VCaP (cell line): ENCODE results near the gene NR2C2AP.

Experiments
- H3K27ac ChIP-seq: fragments of 450-650 bp; 2 replicates; pipeline ENCODE4 v1.5.1; 2017
- TF ChIP-seq, protein P1 (sequence below): fragments of 450-650 bp; conservative IDR thresholded peaks from 2 replicates; pipeline ENCODE4 v1.5.1; 2017; ENCODE audit warnings: mild to moderate bottlenecking, moderate library complexity

The NR2C2AP gene

DNA sequence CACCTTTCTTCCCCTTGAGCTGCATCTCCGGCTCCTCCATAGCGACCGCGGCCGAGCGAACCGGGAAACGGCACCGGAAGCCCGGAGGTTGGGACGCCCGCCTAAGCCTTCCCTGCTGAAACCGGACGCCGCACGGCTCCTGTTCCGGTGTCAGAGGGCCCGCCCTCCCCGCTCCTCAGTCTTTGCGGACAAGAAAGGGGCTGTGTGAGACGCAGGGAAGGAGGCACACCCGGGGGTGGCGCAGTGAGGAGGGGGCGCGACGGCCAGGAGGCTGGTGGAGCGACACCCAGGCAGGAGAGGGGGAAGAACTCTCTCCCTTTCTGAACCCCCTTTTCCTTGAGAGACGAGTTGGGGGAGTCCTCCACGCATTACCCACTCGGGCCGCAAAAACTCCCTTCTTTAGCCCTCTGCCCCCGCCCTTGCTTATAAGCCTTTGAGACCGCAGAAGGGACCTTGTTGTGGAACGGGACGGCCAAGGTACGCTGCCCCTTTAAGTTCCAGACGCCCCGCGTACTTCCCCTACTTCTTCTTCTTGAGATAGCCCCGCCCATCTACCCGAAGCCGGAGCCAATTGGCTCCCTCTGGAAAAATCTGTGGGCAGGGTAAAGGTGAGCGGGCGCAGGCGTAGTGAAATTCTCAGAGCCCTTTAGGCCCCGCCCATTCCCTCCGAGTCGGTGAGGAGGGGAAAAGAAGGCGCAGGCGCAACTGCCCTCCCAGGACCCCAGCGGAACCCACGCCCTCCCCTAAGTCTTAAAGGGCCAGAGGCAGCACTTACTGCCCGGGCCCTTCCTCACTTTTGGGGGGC lies 10.9 kb downstream of the NR2C2AP start, which contains the start of the genes BORCS8 and RFXANK:
TSS of gene BORCS8 (minus strand) at position 75 of the 805 bp plus-strand sequence. CDS start at position 40, 35 bp downstream.
TSS of gene RFXANK (plus strand) at position 181 of the 805 bp plus-strand sequence. CDS start 1,689 bp downstream, outside the sequence.
- TF ChIP-seq, protein P1, sequence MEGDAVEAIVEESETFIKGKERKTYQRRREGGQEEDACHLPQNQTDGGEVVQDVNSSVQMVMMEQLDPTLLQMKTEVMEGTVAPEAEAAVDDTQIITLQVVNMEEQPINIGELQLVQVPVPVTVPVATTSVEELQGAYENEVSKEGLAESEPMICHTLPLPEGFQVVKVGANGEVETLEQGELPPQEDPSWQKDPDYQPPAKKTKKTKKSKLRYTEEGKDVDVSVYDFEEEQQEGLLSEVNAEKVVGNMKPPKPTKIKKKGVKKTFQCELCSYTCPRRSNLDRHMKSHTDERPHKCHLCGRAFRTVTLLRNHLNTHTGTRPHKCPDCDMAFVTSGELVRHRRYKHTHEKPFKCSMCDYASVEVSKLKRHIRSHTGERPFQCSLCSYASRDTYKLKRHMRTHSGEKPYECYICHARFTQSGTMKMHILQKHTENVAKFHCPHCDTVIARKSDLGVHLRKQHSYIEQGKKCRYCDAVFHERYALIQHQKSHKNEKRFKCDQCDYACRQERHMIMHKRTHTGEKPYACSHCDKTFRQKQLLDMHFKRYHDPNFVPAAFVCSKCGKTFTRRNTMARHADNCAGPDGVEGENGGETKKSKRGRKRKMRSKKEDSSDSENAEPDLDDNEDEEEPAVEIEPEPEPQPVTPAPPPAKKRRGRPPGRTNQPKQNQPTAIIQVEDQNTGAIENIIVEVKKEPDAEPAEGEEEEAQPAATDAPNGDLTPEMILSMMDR, result no peak
- H3K27ac ChIP-seq, result peak within 1 kb of the TSS; percentile 87

DNA sequence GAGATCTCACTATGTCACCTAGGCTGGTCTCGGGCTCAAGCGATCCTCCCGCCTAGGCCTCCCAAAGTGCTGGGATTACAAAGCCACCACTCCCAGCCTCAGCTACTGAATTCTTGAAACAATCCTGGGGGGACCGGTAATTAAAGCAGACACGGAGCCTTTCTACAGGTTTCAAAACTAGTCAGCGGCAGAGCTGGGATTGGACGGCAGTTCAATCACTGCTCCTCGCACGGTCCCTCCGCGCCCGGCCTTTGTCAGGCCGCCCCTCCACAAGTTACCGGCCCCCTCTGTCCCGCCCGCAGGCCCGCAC lies 11.5 kb downstream of the NR2C2AP start:
- TF ChIP-seq, protein P1, result no peak
- peak overlapping the region; percentile 87 for H3K27ac ChIP-seq

DNA sequence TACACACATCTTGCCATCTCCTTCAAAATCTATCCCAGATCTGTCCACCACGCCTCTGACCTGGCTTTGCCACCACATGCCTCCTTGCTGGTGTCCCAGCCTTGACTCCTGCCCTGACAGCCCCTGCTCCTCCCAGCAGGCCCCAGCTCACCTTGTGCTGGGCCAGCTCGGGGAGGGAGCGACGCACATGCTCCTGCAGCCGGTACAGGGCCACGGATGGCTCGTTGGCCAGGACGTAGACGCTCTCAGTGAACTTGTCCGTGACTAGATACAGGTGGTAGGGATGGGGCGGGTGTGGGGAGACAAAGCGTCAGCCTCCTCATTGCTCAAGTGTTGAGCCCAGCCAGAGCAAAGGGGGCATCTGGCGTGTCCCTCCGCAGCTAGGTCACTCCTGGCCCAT lies 16.5 kb downstream of the NR2C2AP start:
- TF ChIP-seq, protein P1, result no peak
- no peak overlapping the region for H3K27ac ChIP-seq

DNA sequence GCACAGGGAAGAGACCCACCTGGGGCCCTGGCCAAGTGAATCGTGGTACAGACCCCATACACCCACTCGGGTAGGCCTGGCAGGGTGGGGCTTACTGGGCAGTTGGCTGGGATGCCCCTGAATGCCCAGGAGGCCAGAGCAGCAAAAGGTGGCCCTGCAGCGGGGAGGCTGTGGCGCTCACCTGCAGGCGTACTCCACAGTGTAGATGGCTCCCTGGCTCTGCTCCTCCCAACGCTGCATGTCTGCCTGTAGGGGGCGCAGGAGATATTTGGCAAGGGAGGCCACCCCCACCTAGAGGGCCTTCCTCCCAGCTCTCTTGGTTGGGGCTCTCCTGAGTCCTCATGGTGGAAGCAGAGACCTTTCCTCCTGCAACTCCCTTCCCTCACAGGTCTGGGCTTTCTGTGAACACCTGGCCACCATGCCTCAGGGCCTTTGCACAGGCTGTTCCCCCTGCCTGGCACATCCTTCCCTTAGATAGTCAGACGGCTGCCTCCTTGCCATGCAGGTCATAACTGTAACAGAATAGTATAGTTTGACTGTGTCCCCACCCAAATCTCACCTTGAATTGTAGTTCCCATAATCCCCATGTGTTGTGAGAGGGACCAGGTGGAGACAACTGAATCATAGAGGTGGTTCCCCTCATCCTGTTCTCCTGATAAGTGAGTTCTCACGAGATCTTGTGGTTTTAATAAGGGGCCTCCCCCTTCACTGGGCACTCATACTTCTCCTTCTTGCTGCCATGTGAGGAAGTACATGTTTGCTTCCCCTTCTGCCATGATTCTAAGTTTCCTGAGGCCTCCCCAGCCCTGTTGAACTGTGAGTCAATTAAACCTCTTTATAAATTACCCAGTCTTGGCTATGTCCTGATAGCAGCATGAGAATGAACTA lies 17.1 kb downstream of the NR2C2AP start:
- TF ChIP-seq, protein P1, result peak; percentile 60
- H3K27ac ChIP-seq, result no peak overlapping the region

DNA sequence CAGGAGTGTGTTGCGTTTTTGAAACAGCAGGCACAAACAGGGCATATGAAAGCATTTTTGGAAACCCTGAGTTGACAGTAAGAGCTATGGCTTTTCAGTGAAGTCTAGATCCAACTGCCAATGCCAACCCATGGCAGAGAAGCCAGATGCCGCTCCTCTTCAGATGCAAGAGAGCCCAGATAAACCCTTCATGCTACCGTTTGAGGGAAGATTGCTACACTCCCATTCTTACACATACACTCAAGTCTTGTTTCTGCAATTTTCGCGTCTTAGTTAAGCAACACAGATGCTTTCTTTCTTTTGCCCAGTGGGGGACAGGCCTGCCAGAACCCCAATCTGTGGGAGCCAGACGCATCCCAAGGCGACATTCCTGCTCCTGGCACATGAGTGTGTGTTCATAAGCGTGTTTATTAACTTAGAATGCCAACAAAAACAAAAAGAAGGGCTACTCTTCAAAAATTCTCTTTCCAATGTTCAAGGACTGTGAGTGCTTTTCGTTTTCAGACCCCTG lies 21.7 kb downstream of the NR2C2AP start:
- no peak overlapping the region for H3K27ac ChIP-seq
- TF ChIP-seq, protein P1, result no peak

DNA sequence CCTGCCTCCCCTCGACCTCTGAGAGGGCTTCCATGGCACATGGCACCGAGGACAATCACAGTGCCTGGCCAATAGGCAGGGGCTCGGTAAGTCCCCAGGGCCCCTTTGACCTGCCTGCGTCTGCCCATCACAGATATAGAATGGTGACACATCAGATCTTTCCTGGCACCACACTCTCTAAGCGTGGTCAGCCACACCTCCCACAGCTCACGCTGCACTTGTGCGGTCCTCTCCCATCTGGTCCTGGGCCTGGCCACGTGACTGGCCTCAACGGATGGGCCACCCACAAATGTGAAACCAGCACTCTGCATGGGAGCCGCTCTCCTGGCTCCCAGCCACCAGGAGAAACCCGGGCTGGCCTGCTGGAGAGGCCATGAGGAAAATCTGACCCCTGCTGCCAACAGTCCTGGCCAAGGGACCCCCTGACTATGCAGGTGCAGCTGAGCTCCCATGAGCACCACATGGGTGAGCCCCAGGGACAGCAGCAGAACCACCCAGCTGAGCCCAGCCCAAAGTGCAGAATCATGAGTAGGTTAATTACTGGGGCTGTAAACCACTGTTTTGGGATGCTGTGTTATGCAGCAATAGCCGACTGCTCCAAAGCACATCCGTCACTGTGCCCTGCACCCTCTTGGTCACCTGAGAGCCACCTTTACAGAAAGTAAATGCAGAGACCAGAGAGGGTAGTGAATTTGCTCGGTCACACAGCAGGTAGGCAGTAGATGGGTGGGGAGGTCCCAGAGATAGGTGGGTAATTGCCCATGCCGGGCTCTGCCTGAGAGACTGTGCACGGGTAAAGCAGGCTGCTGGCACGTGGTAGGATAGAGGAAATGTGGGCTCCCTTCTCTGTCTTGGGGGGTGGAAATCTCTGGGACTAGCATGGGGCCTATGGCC lies 23.4 kb downstream of the NR2C2AP start:
- no peak overlapping the region for H3K27ac ChIP-seq
- TF ChIP-seq, protein P1, result no peak
